CD14-positive monocyte (primary cell): Measurements from ENCODE around the gene HCK. TPM values are rescaled to one million over a fixed set of nuclear protein-coding genes. Genes with fewer than 3 reads are reported as not detected.

Experiments used
- DNase-seq, 3 donors: peaks; one replicate each; pipeline ENCODE4 v3.0.0-alpha.2; 2011 to 2022
- H2AFZ ChIP-seq: 2 replicates; pipeline ENCODE4 v1.6.0; 2012; ENCODE audit warnings: mild to moderate bottlenecking, low read depth, low read length, inconsistent platforms; ENCODE audit not compliant: insufficient read depth, poor library complexity, severe bottlenecking
- H3K27ac ChIP-seq, 2 donors: 1 replicate in 1 of 2; 2 replicates in 1 of 2; pipeline ENCODE4 v1.5.1; 2012 to 2013; ENCODE audit warnings: low read length in 2 of 2, control low read depth in 1 of 2, inconsistent platforms in 1 of 2, low read depth in 1 of 2, mild to moderate bottlenecking in 1 of 2
- H3K27me3 ChIP-seq, 2 donors: one replicate each; pipeline versions ENCODE4 v1.6.0 to v1.6.1; 2011 to 2013; ENCODE audit warnings: low read length in 2 of 2; ENCODE audit not compliant: control insufficient read depth in 2 of 2, insufficient read depth in 2 of 2
- H3K36me3 ChIP-seq, 2 donors: replicated peaks in 1 of 2; 1 replicate in 1 of 2; 2 replicates in 1 of 2; pipeline versions ENCODE4 v1.5.1 to v1.6.1; 2012 to 2013; ENCODE audit warnings: low read length in 2 of 2, control low read depth in 1 of 2, inconsistent platforms in 1 of 2, mild to moderate bottlenecking in 1 of 2; ENCODE audit not compliant: insufficient read depth in 2 of 2, control insufficient read depth in 1 of 2
- H3K4me1 ChIP-seq, 2 donors: 1 replicate in 1 of 2; 2 replicates in 1 of 2; pipeline versions ENCODE4 v1.5.1 to v1.6.1; 2012 to 2013; ENCODE audit warnings: low read length in 2 of 2, control low read depth in 1 of 2, inconsistent platforms in 1 of 2, mild to moderate bottlenecking in 1 of 2, moderate library complexity in 1 of 2; ENCODE audit not compliant: insufficient read depth in 2 of 2, control insufficient read depth in 1 of 2
- H3K4me2 ChIP-seq: replicated peaks from 2 replicates; pipeline ENCODE3; 2012; ENCODE audit warnings: low read length, moderate library complexity, mild to moderate bottlenecking; ENCODE audit not compliant: poor library complexity, severe bottlenecking; ENCODE audit errors: extremely low read depth
- H3K4me3 ChIP-seq, 3 experiments: fragments of 200-600 bp in 1 of 3; sonication (generic) in 1 of 3; replicated peaks in 1 of 3; 1 replicate in 2 of 3; 2 replicates in 1 of 3; pipeline ENCODE4 v1.5.1; 2011 to 2013; ENCODE audit warnings: low read length in 3 of 3, mild to moderate bottlenecking in 3 of 3, control low read depth in 2 of 3, low read depth in 2 of 3, inconsistent platforms in 1 of 3, moderate library complexity in 1 of 3
- H3K79me2 ChIP-seq: 2 replicates; pipeline ENCODE4 v1.6.0; 2012; ENCODE audit warnings: mild to moderate bottlenecking, control low read depth, inconsistent platforms, low read length, moderate library complexity; ENCODE audit not compliant: insufficient read depth
- H3K9ac ChIP-seq: 2 replicates; pipeline ENCODE4 v1.6.0; 2017; ENCODE audit warnings: low read length, mild to moderate bottlenecking; ENCODE audit not compliant: insufficient read depth, poor library complexity, severe bottlenecking
- H3K9me3 ChIP-seq, 2 donors: replicated peaks in 1 of 2; 1 replicate in 1 of 2; 2 replicates in 1 of 2; pipeline versions ENCODE4 v1.5.1 to v1.6.1; 2012 to 2013; ENCODE audit warnings: low read length in 2 of 2, control low read depth in 1 of 2; ENCODE audit not compliant: control insufficient read depth in 1 of 2, insufficient read depth in 1 of 2
- H4K20me1 ChIP-seq: 2 replicates; pipeline ENCODE4 v1.6.0; 2012; ENCODE audit warnings: mild to moderate bottlenecking, low read length, control low read depth, moderate library complexity; ENCODE audit not compliant: insufficient read depth
- H3K27ac Mint-ChIP-seq, 7 donors: one replicate each; pipeline ENCODE4 v1.8.0; 2020; ENCODE audit warnings: mild to moderate bottlenecking in 7 of 7, mixed read lengths in 7 of 7, moderate library complexity in 6 of 7, inconsistent platforms in 2 of 7
- H3K27me3 Mint-ChIP-seq, 3 donors: one replicate each; pipeline ENCODE4 v1.8.0; 2021 to 2022; ENCODE audit warnings: low read depth in 3 of 3, mild to moderate bottlenecking in 3 of 3, mixed read lengths in 3 of 3, moderate library complexity in 3 of 3, inconsistent platforms in 1 of 3
- H3K36me3 Mint-ChIP-seq, 2 donors: one replicate each; pipeline ENCODE4 v1.8.0; 2020; ENCODE audit warnings: mixed read lengths in 2 of 2, inconsistent platforms in 1 of 2, mild to moderate bottlenecking in 1 of 2
- H3K4me1 Mint-ChIP-seq: one replicate; pipeline ENCODE4 v1.8.0; 2020; ENCODE audit warnings: mild to moderate bottlenecking, mixed read lengths
- H3K4me3 Mint-ChIP-seq, 2 donors: one replicate each; pipeline ENCODE4 v1.8.0; 2020; ENCODE audit warnings: mild to moderate bottlenecking in 2 of 2, mixed read lengths in 2 of 2, moderate library complexity in 1 of 2
- H3K9me3 Mint-ChIP-seq, 7 donors: one replicate each; pipeline ENCODE4 v1.8.0; 2020 to 2022; ENCODE audit warnings: mixed read lengths in 7 of 7, mild to moderate bottlenecking in 6 of 7, moderate library complexity in 6 of 7, inconsistent platforms in 2 of 7
- CTCF ChIP-seq: fragments of 200-600 bp; IDR thresholded peaks from one replicate; pipeline ENCODE4 v1.8.0; 2022; ENCODE audit warnings: antibody characterized with exemption, mild to moderate bottlenecking
- WGBS: methylation state at CpG from one replicate; pipeline ENCODE4 v1.1.5; 2013; ENCODE audit warnings: missing lambda C conversion rate; ENCODE audit not compliant: insufficient coverage; 5-methylcytosine and 5-hydroxymethylcytosine counted together
- intact Hi-C, 2 donors: fragments of 100-400 bp; cut with micrococcal nuclease; formaldehyde crosslinking; loops; one replicate each; pipeline versions ENCODE4 v1.15.0 to v1.15.1; 2023
- polyA plus RNA-seq, 3 donors: library from polyadenylated mRNA; depleted of rRNA in 1 of 3; unstranded in 2 of 3; stranded (reverse) in 1 of 3; fragments of 300-500 nt in 2 of 3; fragments of >200 nt in 1 of 3; fragmentation: Illumina TruSeq in 2 of 3; gene quantifications; 1 replicate in 2 of 3; 2 replicates in 1 of 3; pipeline ENCODE4 v1.2.3, GENCODE V29; 2012 to 2021

Gene HCK
- polyA plus RNA-seq, 3 donors: 430 to 688 (median 526) TPM

GRCh38 chr20:32144898-32145662, 93.0 kb downstream of the HCK start:
- H3K36me3 ChIP-seq: peaks cover 91 to 100% of the 10 kb centered on the region in 2 donors
- no peaks in the 10 kb centered on the region for H3K79me2 ChIP-seq
- TF ChIP-seq CTCF: no peak
- H3K4me3 ChIP-seq: no peak overlapping the region
- intact Hi-C loops: loop anchor here in 1 of 2 donors (5.0 kb wide), 1 partner anchor 52 kb away; no protein-coding TSS in a partner anchor
- peaks cover 92 to 99% of the 10 kb centered on the region in 2 donors for H3K36me3 Mint-ChIP-seq
- H3K9me3 ChIP-seq: no peaks in the 10 kb centered on the region
- H4K20me1 ChIP-seq: peaks cover 28% of the 10 kb centered on the region
- no peaks in the 10 kb centered on the region for H3K9me3 Mint-ChIP-seq
- no peaks in the 10 kb centered on the region for H3K27me3 ChIP-seq
- no peaks in the 10 kb centered on the region for H3K4me1 Mint-ChIP-seq
- H3K4me1 ChIP-seq: no peaks in the 10 kb centered on the region
- peak overlapping the region in 1 of 2 donors; percentile 56 for H3K27ac ChIP-seq
- peak overlapping the region in 5 of 7 donors; percentile 16 to 68 (median 62) for H3K27ac Mint-ChIP-seq
- no peak overlapping the region for H3K4me3 Mint-ChIP-seq
- H3K27me3 Mint-ChIP-seq: peaks cover 0 to 5% (median 0%) of the 10 kb centered on the region in 3 donors
- no peak for DNase-seq
- H3K9ac ChIP-seq: no peak overlapping the region
- H2AFZ ChIP-seq: no peak overlapping the region
- 97% methylated on average over 6 of the region's 8 CpGs for WGBS
- no peak overlapping the region for H3K4me2 ChIP-seq

GRCh38 chr20:32149566-32150170, 97.6 kb downstream of the HCK start:
- peak overlapping the region in 1 of 2 donors; percentile 27 for H3K27ac ChIP-seq
- Mint-ChIP-seq H3K9me3 (peaks cover 0 to 2% (median 0%) of the 10 kb centered on the region in 7 donors), H3K4me3 (no peak overlapping the region), H3K36me3 (peaks cover 88 to 99% of the 10 kb centered on the region in 2 donors), H3K27me3 (peaks cover 0 to 4% (median 0%) of the 10 kb centered on the region in 3 donors), H3K27ac (peak overlapping the region in 3 of 7 donors; percentile 3 to 54 (median 50)), H3K4me1 (peaks cover 24% of the 10 kb centered on the region)
- no peak for DNase-seq
- H3K9ac ChIP-seq: no peak overlapping the region
- whole genome bisulfite sequencing: 100% methylated on average over 3 of the region's 8 CpGs
- no peak overlapping the region for H3K4me2 ChIP-seq
- no peak overlapping the region for H3K4me3 ChIP-seq
- peaks cover 8% of the 10 kb centered on the region for H4K20me1 ChIP-seq
- peaks cover 84 to 93% of the 10 kb centered on the region in 2 donors for H3K36me3 ChIP-seq
- no peaks in the 10 kb centered on the region for H3K79me2 ChIP-seq
- TF ChIP-seq CTCF: no peak
- no peaks in the 10 kb centered on the region for H3K9me3 ChIP-seq
- peaks cover 6 to 25% of the 10 kb centered on the region in 2 donors for H3K4me1 ChIP-seq
- no peaks in the 10 kb centered on the region for H3K27me3 ChIP-seq
- intact Hi-C loops: loop anchor here in 1 of 2 donors (5.0 kb wide), 1 partner anchor 48 kb away; no protein-coding TSS in a partner anchor
- no peak overlapping the region for H2AFZ ChIP-seq
